ENCODE data around the gene TM9SF3. TPM values are rescaled to one million over a fixed set of nuclear protein-coding genes. Genes with fewer than 3 reads are reported as not detected.
A peak's percentile ranks its signal among the peaks of the same experiment; 100 is the strongest.
"Not testable (repeated sequence)": the region's sequence is repeated elsewhere in the genome, so short reads cannot be mapped to it uniquely, and the experiment has no call there.

Gene TM9SF3
- total and polyA plus RNA-seq, 4 donors, result 24.4 to 103 (median 66.7) TPM

DNA sequence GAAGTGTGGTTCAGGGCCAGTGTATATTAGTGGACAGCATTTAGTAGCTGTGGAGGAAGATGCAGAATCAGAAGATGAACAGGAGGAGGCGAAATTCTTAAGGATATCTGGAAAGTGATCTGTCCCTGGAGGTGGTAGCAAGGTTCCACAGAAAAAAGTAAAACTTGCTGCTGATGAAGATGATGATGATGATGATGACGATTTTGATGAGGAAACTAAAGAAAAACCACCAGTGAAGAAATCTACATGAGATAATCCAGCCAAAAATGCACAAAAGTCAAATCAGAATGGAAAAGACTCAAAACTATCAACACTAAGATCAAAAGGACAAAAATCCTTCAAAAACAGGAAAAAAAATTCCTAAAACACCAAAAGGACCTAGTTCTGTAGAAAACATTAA is 26.3 kb downstream of the TM9SF3 start:
- TF ChIP-seq, protein P1, sequence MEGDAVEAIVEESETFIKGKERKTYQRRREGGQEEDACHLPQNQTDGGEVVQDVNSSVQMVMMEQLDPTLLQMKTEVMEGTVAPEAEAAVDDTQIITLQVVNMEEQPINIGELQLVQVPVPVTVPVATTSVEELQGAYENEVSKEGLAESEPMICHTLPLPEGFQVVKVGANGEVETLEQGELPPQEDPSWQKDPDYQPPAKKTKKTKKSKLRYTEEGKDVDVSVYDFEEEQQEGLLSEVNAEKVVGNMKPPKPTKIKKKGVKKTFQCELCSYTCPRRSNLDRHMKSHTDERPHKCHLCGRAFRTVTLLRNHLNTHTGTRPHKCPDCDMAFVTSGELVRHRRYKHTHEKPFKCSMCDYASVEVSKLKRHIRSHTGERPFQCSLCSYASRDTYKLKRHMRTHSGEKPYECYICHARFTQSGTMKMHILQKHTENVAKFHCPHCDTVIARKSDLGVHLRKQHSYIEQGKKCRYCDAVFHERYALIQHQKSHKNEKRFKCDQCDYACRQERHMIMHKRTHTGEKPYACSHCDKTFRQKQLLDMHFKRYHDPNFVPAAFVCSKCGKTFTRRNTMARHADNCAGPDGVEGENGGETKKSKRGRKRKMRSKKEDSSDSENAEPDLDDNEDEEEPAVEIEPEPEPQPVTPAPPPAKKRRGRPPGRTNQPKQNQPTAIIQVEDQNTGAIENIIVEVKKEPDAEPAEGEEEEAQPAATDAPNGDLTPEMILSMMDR (IDR thresholded peaks at IDR 0.05; ENCODE audit: control extremely low read depth, extremely low read depth), result no peak
- peaks cover 6 to 28% (median 25%) of the 10 kb centered on the region in 4 donors for H3K36me3 ChIP-seq (ENCODE audit: control insufficient read depth in 4 of 4, insufficient read depth in 4 of 4, low read length in 4 of 4)

DNA sequence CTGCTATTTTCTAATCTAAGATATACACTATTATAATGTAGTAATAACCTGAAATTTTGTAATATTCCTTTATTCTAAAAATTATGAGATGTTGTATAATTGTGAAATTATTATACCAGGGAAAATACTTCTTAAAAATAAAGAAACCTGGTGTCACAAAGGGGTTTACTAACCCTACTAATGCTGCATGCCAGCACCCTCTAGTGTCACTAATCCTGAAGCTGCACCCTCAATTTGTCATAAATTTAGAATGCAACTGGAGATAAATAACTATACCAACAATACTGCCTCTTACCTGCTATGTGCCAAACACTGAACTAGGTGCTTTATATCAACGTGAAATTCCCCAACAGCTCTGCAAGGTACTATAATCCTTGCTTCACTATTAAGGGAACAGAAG is 30.8 kb downstream of the TM9SF3 start:
- no peak overlapping the region for H3K9ac ChIP-seq (ENCODE audit: insufficient read depth in 1 of 2, low read length in 2 of 2)
- ATAC-seq (ENCODE audit: insufficient read depth, low FRiP score) (no peak), DNase-seq (peak; percentile 18 to 48 (median 21))
- no peaks in the 10 kb centered on the region for H3K27me3 ChIP-seq (ENCODE audit: control insufficient read depth in 3 of 3, insufficient read depth in 3 of 3, low read length in 2 of 3)
- H3K4me3 ChIP-seq, result no peak overlapping the region
- no peaks in the 10 kb centered on the region for H3K9me3 ChIP-seq (ENCODE audit: control insufficient read depth in 4 of 4, insufficient read depth in 3 of 4, low read length in 3 of 4)
- TF ChIP-seq, protein P1 (IDR thresholded peaks at IDR 0.05; ENCODE audit: control extremely low read depth, extremely low read depth), result no peak
- H3K4me1 ChIP-seq (ENCODE audit: control insufficient read depth in 5 of 5, insufficient read depth in 5 of 5, low read length in 5 of 5), result no peaks in the 10 kb centered on the region
- WGBS, 2 donors, result 81 to 88% methylated on average over 1 of the region's 1 CpG
- H3K36me3 ChIP-seq (ENCODE audit: control insufficient read depth in 4 of 4, insufficient read depth in 4 of 4, low read length in 4 of 4), result peaks cover 13 to 29% (median 25%) of the 10 kb centered on the region in 4 donors
- no peak overlapping the region for H3K27ac ChIP-seq (ENCODE audit: low read depth in 1 of 2, low read length in 1 of 2)

More for the DNA sequence above, 26.3 kb downstream of the TM9SF3 start:
- H3K4me1 ChIP-seq (ENCODE audit: control insufficient read depth in 5 of 5, insufficient read depth in 5 of 5, low read length in 5 of 5), result peaks cover 0 to 5% (median 0%) of the 10 kb centered on the region in 5 donors
- peaks cover 0 to 2% (median 0%) of the 10 kb centered on the region in 4 donors for H3K9me3 ChIP-seq (ENCODE audit: control insufficient read depth in 4 of 4, insufficient read depth in 3 of 4, low read length in 3 of 4)
- 80 to 93% methylated on average over 2 of the region's 2 CpGs for WGBS, 2 donors
- no peaks in the 10 kb centered on the region for H3K27me3 ChIP-seq (ENCODE audit: control insufficient read depth in 3 of 3, insufficient read depth in 3 of 3, low read length in 2 of 3)
- no peak overlapping the region for H3K27ac ChIP-seq (ENCODE audit: low read depth in 1 of 2, low read length in 1 of 2)
- no peak for ATAC-seq (ENCODE audit: insufficient read depth, low FRiP score)
- H3K9ac ChIP-seq (ENCODE audit: insufficient read depth in 1 of 2, low read length in 2 of 2), result no peak overlapping the region
- DNase-seq, result no peak
- H3K4me3 ChIP-seq, result no peak overlapping the region

DNA sequence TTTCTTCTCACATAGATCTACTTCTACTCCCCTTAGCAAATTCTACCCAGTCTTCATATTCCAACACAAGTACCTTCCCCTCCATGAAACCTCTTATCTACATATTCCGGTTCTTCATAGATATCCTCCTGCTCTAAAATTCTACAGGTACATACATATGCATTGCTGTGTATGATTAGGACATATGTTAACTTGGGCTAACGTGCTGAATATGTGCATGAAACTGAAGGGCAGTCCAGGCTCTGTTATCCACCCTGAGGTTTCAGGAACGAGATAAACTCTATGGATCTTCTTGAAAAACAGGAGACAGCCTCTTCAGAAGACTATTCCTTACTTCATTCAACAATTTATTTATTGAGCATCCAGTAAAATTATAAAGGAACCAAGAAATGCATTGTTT is 31.5 kb downstream of the TM9SF3 start:
- no peak overlapping the region for H3K4me3 ChIP-seq
- H3K36me3 ChIP-seq (ENCODE audit: control insufficient read depth in 4 of 4, insufficient read depth in 4 of 4, low read length in 4 of 4), result peaks cover 12 to 34% (median 25%) of the 10 kb centered on the region in 4 donors
- no peak overlapping the region for H3K27ac ChIP-seq (ENCODE audit: low read depth in 1 of 2, low read length in 1 of 2)
- TF ChIP-seq, protein P1 (IDR thresholded peaks at IDR 0.05; ENCODE audit: control extremely low read depth, extremely low read depth), result no peak
- H3K9me3 ChIP-seq (ENCODE audit: control insufficient read depth in 4 of 4, insufficient read depth in 3 of 4, low read length in 3 of 4), result no peaks in the 10 kb centered on the region
- ATAC-seq (ENCODE audit: insufficient read depth, low FRiP score) (no peak), DNase-seq (no peak)
- 95 to 96% methylated on average over 3 of the region's 3 CpGs for WGBS, 2 donors
- H3K27me3 ChIP-seq (ENCODE audit: control insufficient read depth in 3 of 3, insufficient read depth in 3 of 3, low read length in 2 of 3), result no peaks in the 10 kb centered on the region
- no peak overlapping the region for H3K9ac ChIP-seq (ENCODE audit: insufficient read depth in 1 of 2, low read length in 2 of 2)
- no peaks in the 10 kb centered on the region for H3K4me1 ChIP-seq (ENCODE audit: control insufficient read depth in 5 of 5, insufficient read depth in 5 of 5, low read length in 5 of 5)

DNA sequence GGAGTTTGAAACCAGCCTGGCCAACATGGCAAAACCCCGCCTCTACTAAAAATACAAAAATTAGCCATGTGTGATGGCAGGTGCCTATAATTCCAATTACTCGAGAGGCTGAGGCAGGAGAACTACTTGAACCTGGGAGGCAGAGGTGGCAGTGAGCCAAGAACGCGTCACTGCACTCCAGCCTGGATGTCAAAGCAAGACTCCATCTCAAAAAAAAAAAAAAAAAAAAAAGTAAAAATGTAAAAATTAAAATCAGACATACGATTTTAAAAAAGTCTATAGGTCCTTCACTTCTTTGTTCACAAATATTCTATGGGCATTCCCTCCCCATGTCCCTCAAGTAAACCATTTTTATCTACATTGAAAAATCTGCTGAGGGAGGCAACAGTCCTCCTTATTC is 38.2 kb downstream of the TM9SF3 start:
- Histone ChIP-seq H3K9ac (ENCODE audit: insufficient read depth in 1 of 2, low read length in 2 of 2) (no peak overlapping the region), H3K36me3 (ENCODE audit: control insufficient read depth in 4 of 4, insufficient read depth in 4 of 4, low read length in 4 of 4) (peaks cover 6 to 25% (median 14%) of the 10 kb centered on the region in 4 donors), H3K27ac (ENCODE audit: low read depth in 1 of 2, low read length in 1 of 2) (no peak overlapping the region), H3K4me1 (ENCODE audit: control insufficient read depth in 5 of 5, insufficient read depth in 5 of 5, low read length in 5 of 5) (no peaks in the 10 kb centered on the region), H3K9me3 (ENCODE audit: control insufficient read depth in 4 of 4, insufficient read depth in 3 of 4, low read length in 3 of 4) (no peaks in the 10 kb centered on the region), H3K27me3 (ENCODE audit: control insufficient read depth in 3 of 3, insufficient read depth in 3 of 3, low read length in 2 of 3) (no peaks in the 10 kb centered on the region), H3K4me3 (no peak overlapping the region)
- ATAC-seq (ENCODE audit: insufficient read depth, low FRiP score) (no peak), DNase-seq (peak in 2 of 3 donors; percentile 32 to 44)
- TF ChIP-seq, protein P1 (IDR thresholded peaks at IDR 0.05; ENCODE audit: control extremely low read depth, extremely low read depth), result no peak
- WGBS, 2 donors, result 90 to 94% methylated on average over 5 of the region's 5 CpGs

DNA sequence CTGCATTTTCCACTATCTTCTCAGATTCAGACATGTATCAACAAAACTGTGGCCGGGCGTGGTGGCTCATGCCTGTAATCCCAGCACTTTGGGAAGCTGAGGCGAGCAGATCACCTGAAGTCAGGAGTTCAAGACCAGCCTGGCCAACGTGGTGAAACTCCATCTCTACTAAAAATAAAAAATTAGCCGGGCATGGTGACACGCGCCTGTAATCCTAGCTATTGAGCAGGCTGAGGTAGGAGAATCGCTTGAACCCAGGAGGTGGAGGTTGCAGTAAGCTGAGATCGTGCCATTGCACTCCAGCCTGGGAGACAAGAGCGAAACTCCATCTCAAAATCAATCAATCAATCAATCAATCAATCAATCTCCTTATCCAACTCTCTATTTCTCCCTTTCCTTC is 41.3 kb downstream of the TM9SF3 start:
- not testable (repeated sequence) for DNase-seq; H3K4me1 ChIP-seq (ENCODE audit: control insufficient read depth in 5 of 5, insufficient read depth in 5 of 5, low read length in 5 of 5); H3K4me3 ChIP-seq; H3K9me3 ChIP-seq (ENCODE audit: control insufficient read depth in 4 of 4, insufficient read depth in 3 of 4, low read length in 3 of 4); H3K27me3 ChIP-seq (ENCODE audit: control insufficient read depth in 3 of 3, insufficient read depth in 3 of 3, low read length in 2 of 3); H3K9ac ChIP-seq (ENCODE audit: insufficient read depth in 1 of 2, low read length in 2 of 2); H3K27ac ChIP-seq (ENCODE audit: low read depth in 1 of 2, low read length in 1 of 2); ATAC-seq (ENCODE audit: insufficient read depth, low FRiP score)
- H3K36me3 ChIP-seq (ENCODE audit: control insufficient read depth in 4 of 4, insufficient read depth in 4 of 4, low read length in 4 of 4), result peaks cover 4 to 21% (median 12%) of the 10 kb centered on the region in 4 donors
- 97 to 98% methylated on average over 10 of the region's 10 CpGs for WGBS, 2 donors

Data from lung (tissue), 12 donors.